HL-60/S4 treated with retinoic acid at 250 ng/mL for 4 days and 3 days (cell line): Measurements from ENCODE around the gene NLGN4Y.
"Not testable (repeated sequence)": the region's sequence is repeated elsewhere in the genome, so short reads cannot be mapped to it uniquely, and the experiment has no call there.

ENCODE experiments used
- in situ Hi-C: fragments of 300-500 bp; cut with MboI; formaldehyde crosslinking; loops from 2 replicates; pipeline ENCODE4 v1.7.0; 2022; ENCODE audit warnings: low sequenced_read_pairs

Gene NLGN4Y

DNA sequence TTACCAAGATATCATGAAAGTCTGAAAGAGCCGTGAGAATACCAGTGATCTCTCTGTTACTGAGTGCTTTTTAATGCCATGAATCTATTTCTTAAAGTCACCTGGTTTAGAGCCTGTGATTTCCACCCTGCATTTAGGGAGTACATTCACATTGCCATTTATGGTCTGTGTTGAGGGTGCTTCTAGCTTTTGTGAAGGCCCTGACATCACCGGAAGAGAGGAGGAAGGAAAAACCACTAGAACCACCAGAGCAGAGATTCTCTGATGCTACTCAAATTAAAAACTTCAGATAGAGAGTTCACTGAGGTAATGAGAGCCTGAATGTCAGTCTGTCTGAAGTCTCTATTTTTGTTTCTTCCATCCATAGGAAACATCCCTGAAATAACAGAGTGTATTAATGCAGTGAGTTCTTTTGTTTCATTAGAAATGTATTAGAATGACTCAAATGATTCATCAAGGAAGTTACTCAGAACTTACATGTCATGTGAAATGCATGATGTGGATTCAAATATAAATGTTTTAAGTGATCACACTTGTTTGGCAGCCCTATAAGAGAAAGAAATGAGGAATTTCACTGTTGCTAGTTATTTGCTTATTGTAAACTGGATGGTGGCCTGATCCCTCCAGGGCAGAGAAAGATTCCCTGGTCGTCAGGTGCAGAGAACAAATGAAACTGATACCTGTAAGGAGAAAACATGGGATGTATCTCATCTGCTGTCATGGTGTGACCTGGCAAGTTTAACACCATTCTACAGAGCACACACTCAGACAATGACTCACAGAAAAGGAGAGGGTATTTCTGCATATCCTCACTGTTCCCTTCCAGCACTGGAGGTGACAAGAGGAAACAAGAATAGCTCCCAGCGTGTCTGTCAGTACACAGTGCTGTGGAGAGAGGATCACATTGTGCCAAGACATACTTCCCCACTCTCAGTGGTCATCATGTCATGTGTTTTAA is 310.1 kb downstream of the NLGN4Y start:
- in situ Hi-C loops, result no loop called here

DNA sequence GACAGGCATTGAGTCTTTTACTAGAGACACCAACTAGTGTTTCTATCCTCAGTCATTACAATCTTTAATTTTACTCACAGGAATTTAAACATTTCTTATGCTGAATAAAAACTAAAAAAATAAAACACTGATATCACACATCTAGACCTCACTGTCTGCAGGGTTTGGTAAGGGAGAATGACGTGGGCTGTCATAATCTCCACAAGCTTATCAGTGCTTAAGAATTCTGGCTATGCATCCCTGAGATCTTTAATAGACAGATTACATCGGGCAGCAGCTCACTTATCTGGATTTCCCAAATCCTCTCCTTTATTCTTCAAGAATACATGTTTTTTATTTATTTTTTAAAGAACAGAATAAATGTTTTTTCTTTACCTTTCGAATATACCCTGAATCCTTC is 313.1 kb downstream of the NLGN4Y start:
- in situ Hi-C loops, result no loop called here

DNA sequence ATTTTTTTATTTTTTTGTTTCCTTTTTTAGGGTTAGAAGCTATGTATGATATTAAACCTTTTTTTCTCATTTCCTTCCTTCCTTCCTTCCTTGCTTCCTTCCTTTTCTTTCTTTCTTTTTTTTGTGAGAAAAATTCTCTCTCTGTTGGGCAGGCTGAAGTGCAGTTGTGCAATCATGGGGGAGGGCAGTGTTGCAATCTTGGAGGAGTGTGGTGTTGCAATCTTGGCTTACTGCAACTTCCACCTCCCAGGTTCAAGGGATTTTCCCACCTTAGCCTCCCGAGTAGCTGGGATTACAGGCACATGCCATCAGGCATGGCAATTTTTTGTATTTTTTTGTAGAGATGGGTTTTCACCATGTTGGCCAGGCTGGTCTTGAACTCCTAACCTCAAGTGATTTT is 326.4 kb downstream of the NLGN4Y start:
- in situ Hi-C loops, result no loop called here

DNA sequence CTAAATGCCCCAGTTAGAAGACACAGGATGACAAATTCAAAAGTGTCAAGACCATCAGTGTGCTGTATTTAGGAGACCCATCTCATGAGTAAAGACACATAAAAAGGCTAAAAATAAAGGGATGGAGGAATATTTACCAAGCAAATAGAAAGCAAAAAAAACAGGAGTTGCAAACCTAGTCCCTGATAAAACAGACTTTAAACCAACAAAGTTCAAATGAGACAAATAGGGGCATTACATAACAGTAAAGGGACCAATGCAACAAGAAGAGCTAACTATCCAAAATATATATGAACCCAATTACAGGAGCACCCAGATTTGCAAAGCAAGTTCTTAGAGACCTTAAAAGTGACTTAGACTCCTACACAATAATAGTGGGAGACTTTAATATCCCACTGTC is 336.1 kb downstream of the NLGN4Y start:
- in situ Hi-C loops, result no loop called here

DNA sequence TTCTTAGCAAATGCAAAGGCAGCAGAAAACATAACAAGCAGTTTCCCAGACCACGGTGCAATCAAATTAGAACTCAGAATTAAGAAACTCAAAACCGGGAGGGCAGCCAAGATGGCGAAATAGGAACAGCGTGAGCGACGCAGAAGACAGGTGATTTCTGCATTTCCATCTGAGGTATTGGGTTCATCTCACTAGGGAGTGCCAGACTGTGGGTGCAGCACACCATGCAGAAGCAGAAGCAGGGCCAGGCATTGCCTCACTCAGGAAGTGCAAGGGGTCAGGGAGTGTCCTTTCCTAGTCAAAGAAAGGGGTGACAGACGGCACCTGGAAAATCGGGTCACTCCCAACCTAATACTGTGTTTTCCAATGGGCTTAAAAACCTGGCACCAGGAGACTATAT is 336.7 kb downstream of the NLGN4Y start:
- in situ Hi-C loops, result not testable (repeated sequence)

DNA sequence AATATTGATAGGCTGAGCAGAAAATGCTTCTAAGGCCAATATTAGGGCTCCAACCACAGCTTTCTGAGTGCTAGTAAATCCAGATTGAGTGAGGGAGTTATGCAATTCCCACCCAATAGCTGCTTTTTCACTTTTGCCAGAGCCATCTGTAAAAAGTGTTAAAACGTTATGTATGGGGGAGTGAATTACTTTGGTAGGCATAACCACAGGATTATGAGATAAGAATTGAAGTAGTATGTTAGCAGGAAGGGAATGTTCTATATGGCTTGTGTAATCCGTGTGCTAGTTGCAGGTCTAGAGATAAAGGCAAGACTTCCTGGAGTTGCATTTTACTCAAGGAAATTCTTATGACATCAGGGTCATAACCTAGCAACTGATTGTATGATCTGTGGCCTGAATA is 347.6 kb downstream of the NLGN4Y start:
- in situ Hi-C loops, result no loop called here
